HG02852 (cell line): ENCODE data around the gene EFCAB11.
A peak's percentile ranks its signal among the peaks of the same experiment; 100 is the strongest.
"Not testable (repeated sequence)": the region's sequence is repeated elsewhere in the genome, so short reads cannot be mapped to it uniquely, and the experiment has no call there.

ENCODE experiments used
- ATAC-seq: cut with Tn5 transposase; IDR thresholded peaks from one replicate; pipeline ENCODE4 v1.9.1; 2021; ENCODE audit warnings: mild to moderate bottlenecking, moderate library complexity; ENCODE audit not compliant: unreplicated experiment

Gene EFCAB11

GRCh38 chr14:89912667-89913211 lies 41.8 kb downstream of the EFCAB11 start:
- no peak for ATAC-seq

GRCh38 chr14:89912221-89912620 lies 42.3 kb downstream of the EFCAB11 start:
- ATAC-seq, result no peak

GRCh38 chr14:89911010-89911919 lies 43.3 kb downstream of the EFCAB11 start:
- ATAC-seq, result no peak

GRCh38 chr14:89910691-89911009 lies 43.9 kb downstream of the EFCAB11 start:
- no peak for ATAC-seq

GRCh38 chr14:89909586-89909985 lies 44.9 kb downstream of the EFCAB11 start:
- no peak for ATAC-seq

- no peak for ATAC-seq
Measured at GRCh38 chr14:89908712-89909450, 45.6 kb downstream of the EFCAB11 start.

- ATAC-seq, result no peak
Measured at GRCh38 chr14:89907655-89908054, 46.9 kb downstream of the EFCAB11 start.

- ATAC-seq, result no peak
Measured at GRCh38 chr14:89906000-89906399, 48.5 kb downstream of the EFCAB11 start.

GRCh38 chr14:89903340-89903952 lies 51.1 kb downstream of the EFCAB11 start:
- ATAC-seq, result no peak

- ATAC-seq, result no peak
Measured at GRCh38 chr14:89902881-89903280, 51.6 kb downstream of the EFCAB11 start.

GRCh38 chr14:89900802-89901201 lies 53.7 kb downstream of the EFCAB11 start:
- ATAC-seq, result no peak

GRCh38 chr14:89899917-89900663 lies 54.4 kb downstream of the EFCAB11 start:
- no peak for ATAC-seq

- ATAC-seq, result no peak
Measured at GRCh38 chr14:89899291-89899690, 55.2 kb downstream of the EFCAB11 start.

- ATAC-seq, result not testable (repeated sequence)
Measured at GRCh38 chr14:89893388-89893787, 61.1 kb downstream of the EFCAB11 start.

- no peak for ATAC-seq
Measured at GRCh38 chr14:89892953-89893352, 61.6 kb downstream of the EFCAB11 start.

- ATAC-seq, result not testable (repeated sequence)
Measured at GRCh38 chr14:89891721-89892120, 62.8 kb downstream of the EFCAB11 start.

GRCh38 chr14:89891055-89891454 lies 63.5 kb downstream of the EFCAB11 start:
- no peak for ATAC-seq

GRCh38 chr14:89890589-89890988 lies 63.9 kb downstream of the EFCAB11 start:
- ATAC-seq, result no peak

GRCh38 chr14:89889626-89890025 lies 64.9 kb downstream of the EFCAB11 start:
- ATAC-seq, result no peak

GRCh38 chr14:89884761-89885160 lies 69.8 kb downstream of the EFCAB11 start:
- ATAC-seq, result no peak

GRCh38 chr14:89881839-89882238 lies 72.7 kb downstream of the EFCAB11 start:
- peak; percentile 84 for ATAC-seq
